GM23248 (cell line): Measurements from ENCODE around the gene PKD2L2. TPM values are rescaled to one million over a fixed set of nuclear protein-coding genes. Genes with fewer than 3 reads are reported as not detected.

Experiments
- DNase-seq: peaks from one replicate; pipeline ENCODE4 v3.0.0-alpha.2; 2015
- H2AFZ ChIP-seq: fragments of 200-600 bp; sonication (generic); 2 replicates; pipeline ENCODE4 v1.6.1; 2016; ENCODE audit warnings: antibody characterized with exemption
- H3F3A ChIP-seq: fragments of 200-600 bp; sonication (generic); 2 replicates; pipeline ENCODE4 v1.6.1; 2016; ENCODE audit warnings: mild to moderate bottlenecking, antibody characterized with exemption, mixed run types; ENCODE audit not compliant: insufficient read depth
- H3K27ac ChIP-seq: fragments of 200-600 bp; sonication (generic); 2 replicates; pipeline ENCODE4 v1.5.1; 2016; ENCODE audit warnings: mild to moderate bottlenecking
- H3K27me3 ChIP-seq: fragments of 200-600 bp; sonication (generic); replicated peaks from 2 replicates; pipeline ENCODE4 v1.6.1; 2016; ENCODE audit warnings: mild to moderate bottlenecking; ENCODE audit not compliant: insufficient read depth
- H3K36me3 ChIP-seq: fragments of 200-600 bp; sonication (generic); 2 replicates; pipeline ENCODE4 v1.6.1; 2016; ENCODE audit warnings: low read depth, mild to moderate bottlenecking
- H3K4me1 ChIP-seq: fragments of 200-600 bp; sonication (generic); 2 replicates; pipeline ENCODE4 v1.6.1; 2016; ENCODE audit warnings: mild to moderate bottlenecking; ENCODE audit not compliant: insufficient read depth
- H3K4me2 ChIP-seq: fragments of 200-600 bp; sonication (generic); one replicate; pipeline ENCODE4 v1.6.1; 2016; ENCODE audit warnings: mild to moderate bottlenecking; ENCODE audit not compliant: unreplicated experiment
- H3K4me3 ChIP-seq: fragments of 200-600 bp; sonication (generic); 2 replicates; pipeline ENCODE4 v1.5.1; 2016; ENCODE audit warnings: mild to moderate bottlenecking
- H3K79me2 ChIP-seq: fragments of 200-600 bp; sonication (generic); 2 replicates; pipeline ENCODE4 v1.6.1; 2016; ENCODE audit warnings: mild to moderate bottlenecking; ENCODE audit not compliant: insufficient read depth
- H3K9ac ChIP-seq: fragments of 200-600 bp; sonication (generic); 2 replicates; pipeline ENCODE4 v1.6.1; 2016; ENCODE audit warnings: mild to moderate bottlenecking
- H3K9me2 ChIP-seq: fragments of 200-600 bp; sonication (generic); 2 replicates; pipeline ENCODE4 v1.6.1; 2016; ENCODE audit warnings: mixed run types, mild to moderate bottlenecking, moderate library complexity; ENCODE audit not compliant: insufficient read depth
- H3K9me3 ChIP-seq: fragments of 200-600 bp; sonication (generic); one replicate; pipeline ENCODE4 v1.6.1; 2017; ENCODE audit warnings: low read depth
- H4K20me1 ChIP-seq: fragments of 200-600 bp; sonication (generic); 2 replicates; pipeline ENCODE4 v1.6.0; 2016; ENCODE audit not compliant: insufficient read depth
- EZH2 ChIP-seq: fragments of 200-600 bp; sonication (generic); IDR thresholded peaks from 2 replicates; pipeline ENCODE4 v1.6.1; 2018; ENCODE audit warnings: antibody characterized with exemption, mild to moderate bottlenecking; ENCODE audit not compliant: insufficient read depth, poor library complexity, severe bottlenecking
- EZH2phosphoT487 ChIP-seq: fragments of 200-600 bp; sonication (generic); IDR thresholded peaks from 2 replicates; pipeline ENCODE4 v1.6.1; 2018; ENCODE audit warnings: antibody characterized with exemption, moderate library complexity, mild to moderate bottlenecking, low read depth; ENCODE audit not compliant: insufficient read depth
- WGBS, 2 experiments: methylation state at CpG; one replicate each; pipeline ENCODE4 v1.1.6; 2015 to 2017; ENCODE audit warnings: low lambda C conversion rate in 2 of 2, low coverage in 1 of 2; ENCODE audit errors: missing lambda C conversion rate in 2 of 2; 5-methylcytosine and 5-hydroxymethylcytosine counted together
- in situ Hi-C: fragments of 300-500 bp; cut with MboI; formaldehyde crosslinking; loops from 2 replicates; pipeline ENCODE4 v1.15.0; 2020
- polyA plus RNA-seq: library from polyadenylated mRNA; unstranded; fragments of >200 nt; fragmentation: Nextera tagmentation; extraction: Ambion mirVana; gene quantifications from 2 replicates; pipeline ENCODE4 v1.2.1, GENCODE V29; 2016
- total RNA-seq: library from RNA; depleted of rRNA; stranded (reverse); fragments of >200 nt; shearing (Covaris generic); gene quantifications from 2 replicates; pipeline ENCODE4 v1.2.3, GENCODE V29; 2014; rRNA removed

The PKD2L2 gene
- total RNA-seq (not detected in 2 replicates), polyA plus RNA-seq (not detected in 2 replicates)

DNA sequence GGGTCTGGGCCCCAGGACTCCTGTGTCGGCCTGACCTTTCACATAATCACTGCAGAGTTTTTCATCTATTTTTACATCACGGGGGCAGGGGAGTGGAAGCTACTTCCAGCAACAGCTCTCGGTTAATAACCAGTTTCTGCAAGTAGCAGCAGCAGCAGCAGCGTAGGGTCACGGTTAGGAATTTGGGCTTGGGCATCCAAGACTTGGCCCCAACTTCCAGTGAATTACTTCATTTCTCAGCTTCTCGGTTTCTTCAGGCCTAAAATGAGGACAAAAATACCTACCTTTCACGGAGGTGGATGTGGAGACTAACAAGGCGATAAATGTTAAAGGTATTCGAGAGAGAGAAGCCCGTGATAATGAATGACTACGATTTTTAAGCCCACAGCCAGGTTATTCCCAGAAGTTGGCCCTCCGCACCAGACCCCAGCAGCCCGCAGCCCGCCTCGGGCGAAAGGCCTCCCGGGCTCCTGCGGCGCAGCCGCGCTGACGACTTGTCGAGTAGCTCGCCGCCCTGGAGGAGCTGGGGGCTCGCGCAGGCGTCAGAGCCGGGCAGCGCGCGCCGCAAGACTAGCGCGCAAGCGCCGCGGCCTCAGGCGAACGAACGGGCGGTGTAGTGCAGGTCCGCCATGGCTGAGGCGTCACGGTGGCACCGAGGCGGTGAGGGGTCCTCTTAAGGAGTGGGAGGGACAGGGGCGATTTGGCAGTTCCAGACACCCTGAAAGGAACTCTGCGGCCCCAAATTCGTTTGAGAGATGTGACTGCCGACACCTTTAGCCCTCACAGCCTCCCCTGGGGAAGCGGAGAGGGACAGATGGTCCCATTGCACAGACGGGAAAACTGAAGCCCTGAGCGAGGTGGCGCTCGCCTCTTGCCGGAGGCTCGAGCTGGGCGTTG is at the start of gene PKD2L2:
PKD2L2 (plus strand) TSS at position 595 of the 897 bp plus-strand sequence; CDS start at position 630, 35 bp downstream.
- Histone ChIP-seq H3K4me1 (no peaks in the 10 kb centered on the region), H3K9ac (peak within 1 kb of the TSS; percentile 87), H3K4me2 (peak within 1 kb of the TSS; percentile 95), H2AFZ (peak within 1 kb of the TSS; percentile 99), H4K20me1 (no peaks in the 10 kb centered on the region), H3K27ac (peak within 1 kb of the TSS; percentile 80), H3K9me3 (no peaks in the 10 kb centered on the region), H3K27me3 (no peaks in the 10 kb centered on the region), H3K4me3 (peak within 1 kb of the TSS; percentile 70), H3K9me2 (no peaks in the 10 kb centered on the region), H3K79me2 (no peaks in the 10 kb centered on the region), H3K36me3 (no peaks in the 10 kb centered on the region), H3F3A (no peaks in the 10 kb centered on the region)
- WGBS, 2 experiments = 17 to 18% methylated on average over 54 to 59 of the region's 59 CpGs
- in situ Hi-C loops = no loop called here
- DNase-seq = peak; percentile 94
- TF ChIP-seq EZH2 (no peak), EZH2phosphoT487 (no peak)

GRCh38 chr5:137842296-137842695 is 47.0 kb upstream of the PKD2L2 start:
- Histone ChIP-seq H3K9ac (no peak overlapping the region), H3K4me3 (no peak overlapping the region), H4K20me1 (no peaks in the 10 kb centered on the region), H3K4me1 (peaks cover under 1% of the 10 kb centered on the region; the same call in 1 of the 2 replicates), H3K9me3 (no peaks in the 10 kb centered on the region), H3K27ac (no peak overlapping the region), H3F3A (no peaks in the 10 kb centered on the region), H3K79me2 (no peaks in the 10 kb centered on the region), H2AFZ (no peak overlapping the region), H3K9me2 (no peaks in the 10 kb centered on the region), H3K36me3 (no peaks in the 10 kb centered on the region), H3K27me3 (0 out of 2 replicates have a peak, but pooled peaks cover 12% of the 10 kb centered on the region), H3K4me2 (no peak overlapping the region)
- WGBS, 2 experiments = 92 to 95% methylated on average over 5 of the region's 5 CpGs
- in situ Hi-C loops = no loop called here
- TF ChIP-seq EZH2 (no peak), EZH2phosphoT487 (no peak)
- no peak for DNase-seq

GRCh38 chr5:137843676-137844299 is 45.5 kb upstream of the PKD2L2 start:
- Histone ChIP-seq H3K9me2 (no peaks in the 10 kb centered on the region), H2AFZ (no peak overlapping the region), H3K4me3 (no peak overlapping the region), H3K36me3 (no peaks in the 10 kb centered on the region), H3K27ac (no peak overlapping the region), H3K79me2 (no peaks in the 10 kb centered on the region), H3K4me1 (no peaks in the 10 kb centered on the region), H3K4me2 (no peak overlapping the region), H3K9ac (no peak overlapping the region), H4K20me1 (no peaks in the 10 kb centered on the region), H3K9me3 (no peaks in the 10 kb centered on the region), H3K27me3 (0 out of 2 replicates have a peak, but pooled peaks cover 10% of the 10 kb centered on the region), H3F3A (no peaks in the 10 kb centered on the region)
- 59% methylated on average over 4 of the region's 4 CpGs for WGBS, 2 experiments
- no peak for TF ChIP-seq EZH2phosphoT487
- in situ Hi-C loops = no loop called here
- DNase-seq = no peak

GRCh38 chr5:137845472-137845871 is 43.8 kb upstream of the PKD2L2 start:
- Histone ChIP-seq H3K36me3 (no peaks in the 10 kb centered on the region), H3K4me3 (no peak overlapping the region), H2AFZ (no peak overlapping the region), H3K4me1 (no peaks in the 10 kb centered on the region), H3K27ac (no peak overlapping the region), H3K79me2 (no peaks in the 10 kb centered on the region), H3K9ac (no peak overlapping the region), H3K9me2 (no peaks in the 10 kb centered on the region; the same call in 1 of the 2 replicates), H3F3A (no peaks in the 10 kb centered on the region), H3K27me3 (0 out of 2 replicates have a peak, but pooled peaks cover 3% of the 10 kb centered on the region), H3K4me2 (no peak overlapping the region), H3K9me3 (no peaks in the 10 kb centered on the region), H4K20me1 (no peaks in the 10 kb centered on the region)
- in situ Hi-C loops = no loop called here
- TF ChIP-seq EZH2 = no peak
- no peak for TF ChIP-seq EZH2phosphoT487
- DNase-seq = no peak
